ENCODE results near the gene TTC39C. TPM values are rescaled to one million over a fixed set of nuclear protein-coding genes. Genes with fewer than 3 reads are reported as not detected.

The TTC39C gene
- total and polyA plus RNA-seq, 9 donors: 7.2 to 31.0 (median 14.0) TPM

DNA sequence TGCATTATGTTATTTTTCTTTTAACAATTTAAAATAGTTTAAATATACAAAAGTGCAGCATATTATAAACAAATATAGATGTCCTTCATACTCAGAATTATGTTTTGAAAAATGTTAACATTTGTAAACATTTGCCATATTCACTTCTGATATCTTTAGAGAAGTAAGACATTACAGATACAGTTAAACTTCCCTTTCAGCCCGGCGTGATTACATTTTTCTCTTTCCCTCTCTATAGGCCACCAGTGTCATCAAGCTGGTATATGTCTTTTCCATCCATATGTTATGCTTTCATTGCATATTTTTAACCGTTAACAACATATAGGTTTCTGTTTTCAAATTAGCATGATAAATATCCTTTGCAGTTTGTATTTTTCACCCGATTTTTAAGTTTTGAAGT, 27.1 kb downstream of the TTC39C start:
- WGBS, 3 donors: 84 to 94% (median 93%) methylated on average over 4 of the region's 4 CpGs
- H3K4me3 ChIP-seq: no peak overlapping the region
- H3K4me1 ChIP-seq (ENCODE audit: insufficient read depth): no peaks in the 10 kb centered on the region
- H3K27ac ChIP-seq: no peak overlapping the region
- H3K9me3 ChIP-seq: no peaks in the 10 kb centered on the region
- no peaks in the 10 kb centered on the region for H3K27me3 ChIP-seq
- no peak for TF ChIP-seq EP300 (IDR thresholded peaks at IDR 0.05)
- no peak for TF ChIP-seq POLR2A (IDR thresholded peaks at IDR 0.05)
- TF ChIP-seq, protein P1, sequence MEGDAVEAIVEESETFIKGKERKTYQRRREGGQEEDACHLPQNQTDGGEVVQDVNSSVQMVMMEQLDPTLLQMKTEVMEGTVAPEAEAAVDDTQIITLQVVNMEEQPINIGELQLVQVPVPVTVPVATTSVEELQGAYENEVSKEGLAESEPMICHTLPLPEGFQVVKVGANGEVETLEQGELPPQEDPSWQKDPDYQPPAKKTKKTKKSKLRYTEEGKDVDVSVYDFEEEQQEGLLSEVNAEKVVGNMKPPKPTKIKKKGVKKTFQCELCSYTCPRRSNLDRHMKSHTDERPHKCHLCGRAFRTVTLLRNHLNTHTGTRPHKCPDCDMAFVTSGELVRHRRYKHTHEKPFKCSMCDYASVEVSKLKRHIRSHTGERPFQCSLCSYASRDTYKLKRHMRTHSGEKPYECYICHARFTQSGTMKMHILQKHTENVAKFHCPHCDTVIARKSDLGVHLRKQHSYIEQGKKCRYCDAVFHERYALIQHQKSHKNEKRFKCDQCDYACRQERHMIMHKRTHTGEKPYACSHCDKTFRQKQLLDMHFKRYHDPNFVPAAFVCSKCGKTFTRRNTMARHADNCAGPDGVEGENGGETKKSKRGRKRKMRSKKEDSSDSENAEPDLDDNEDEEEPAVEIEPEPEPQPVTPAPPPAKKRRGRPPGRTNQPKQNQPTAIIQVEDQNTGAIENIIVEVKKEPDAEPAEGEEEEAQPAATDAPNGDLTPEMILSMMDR (IDR thresholded peaks at IDR 0.05): no peak
- intact Hi-C loops (cut with DNase I): no loop called here
- no peaks in the 10 kb centered on the region for H3K36me3 ChIP-seq
- no peak for DNase-seq

DNA sequence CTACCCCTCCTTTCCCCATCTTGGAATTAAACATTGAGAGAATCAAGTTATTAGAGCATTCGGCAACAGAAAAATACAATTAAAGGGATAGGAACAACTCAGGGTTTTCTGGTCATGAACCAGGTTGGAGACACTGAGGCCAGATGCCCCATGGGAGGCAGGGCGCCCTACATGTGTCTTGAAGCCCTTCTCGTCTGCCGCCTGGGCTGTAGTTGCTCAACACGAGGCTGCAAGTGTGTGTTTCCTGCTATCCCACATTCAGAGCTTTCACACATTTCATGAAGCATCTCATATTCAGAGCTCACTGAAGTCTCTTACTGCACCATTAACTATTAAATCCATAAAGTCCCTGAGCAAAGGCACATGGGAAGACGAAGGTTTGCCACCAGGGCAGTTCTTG, 28.8 kb downstream of the TTC39C start:
- H3K9me3 ChIP-seq: no peaks in the 10 kb centered on the region
- intact Hi-C loops (cut with DNase I): no loop called here
- 95 to 97% (median 95%) methylated on average over 6 of the region's 6 CpGs for WGBS, 3 donors
- H3K27me3 ChIP-seq: no peaks in the 10 kb centered on the region
- H3K4me1 ChIP-seq (ENCODE audit: insufficient read depth): no peaks in the 10 kb centered on the region
- TF ChIP-seq, protein P1 (IDR thresholded peaks at IDR 0.05): no peak
- no peak for TF ChIP-seq POLR2A (IDR thresholded peaks at IDR 0.05)
- no peak for TF ChIP-seq EP300 (IDR thresholded peaks at IDR 0.05)
- H3K27ac ChIP-seq: no peak overlapping the region
- DNase-seq: no peak
- no peaks in the 10 kb centered on the region for H3K36me3 ChIP-seq
- H3K4me3 ChIP-seq: no peak overlapping the region

DNA sequence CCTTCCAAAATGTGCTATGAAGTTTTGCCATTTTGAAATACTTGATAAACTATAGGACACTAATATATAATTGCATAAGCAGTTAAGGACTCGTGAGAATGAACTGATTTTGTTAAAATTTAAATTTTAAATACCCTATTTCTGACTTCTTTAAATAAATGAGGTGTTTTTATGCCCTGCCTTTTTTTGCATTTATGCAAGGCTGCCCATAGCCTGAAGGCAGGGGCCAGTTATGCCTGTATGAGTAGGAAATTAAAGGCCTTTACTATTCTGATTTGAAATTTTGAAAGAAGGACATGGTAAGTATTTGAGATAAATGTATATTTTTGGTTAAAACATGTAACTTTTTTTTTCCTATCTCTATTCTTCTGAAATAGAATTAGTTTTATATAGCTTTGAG, 33.7 kb downstream of the TTC39C start:
- intact Hi-C loops (cut with DNase I): no loop called here
- Histone ChIP-seq H3K4me1 (ENCODE audit: insufficient read depth) (peaks cover 11% of the 10 kb centered on the region), H3K9me3 (no peaks in the 10 kb centered on the region), H3K27ac (no peak overlapping the region), H3K36me3 (no peaks in the 10 kb centered on the region), H3K4me3 (no peak overlapping the region), H3K27me3 (no peaks in the 10 kb centered on the region)
- no peak for TF ChIP-seq EP300 (IDR thresholded peaks at IDR 0.05)
- no peak for TF ChIP-seq POLR2A (IDR thresholded peaks at IDR 0.05)
- TF ChIP-seq, protein P1 (IDR thresholded peaks at IDR 0.05): no peak
- DNase-seq: no peak
- 93 to 100% (median 95%) methylated on average over 1 of the region's 1 CpG for WGBS, 3 donors

DNA sequence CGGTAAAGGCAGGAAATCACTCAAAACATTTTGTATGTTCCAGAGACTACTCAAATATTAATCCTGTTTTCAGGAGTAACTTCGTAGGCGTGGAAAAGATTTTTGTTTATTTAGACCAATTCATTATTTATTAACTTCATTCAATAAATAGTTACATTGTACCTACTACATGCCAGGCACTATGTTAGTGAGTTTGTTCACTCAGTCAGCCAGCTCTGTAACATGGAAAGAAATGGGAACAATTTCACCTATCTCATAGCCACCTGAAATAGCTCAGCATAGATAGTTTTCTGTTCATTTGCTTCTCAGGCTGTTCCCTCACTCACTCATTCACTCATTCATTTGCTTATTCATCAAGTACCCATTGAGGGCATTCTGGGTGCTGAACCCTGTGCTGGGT, 34.6 kb downstream of the TTC39C start:
- Histone ChIP-seq H3K27me3 (no peaks in the 10 kb centered on the region), H3K4me3 (no peak overlapping the region), H3K27ac (no peak overlapping the region), H3K4me1 (ENCODE audit: insufficient read depth) (peaks cover 11% of the 10 kb centered on the region), H3K9me3 (no peaks in the 10 kb centered on the region), H3K36me3 (no peaks in the 10 kb centered on the region)
- intact Hi-C loops (cut with DNase I): no loop called here
- 92 to 94% (median 94%) methylated on average over 3 of the region's 3 CpGs for WGBS, 3 donors
- DNase-seq: no peak
- TF ChIP-seq EP300 (IDR thresholded peaks at IDR 0.05) (no peak), POLR2A (IDR thresholded peaks at IDR 0.05) (no peak)
- TF ChIP-seq, protein P1 (IDR thresholded peaks at IDR 0.05): no peak
